ENCODE data around the gene SLC44A1. TPM values are rescaled to one million over a fixed set of nuclear protein-coding genes. Genes with fewer than 3 reads are reported as not detected.

SLC44A1 gene
- total RNA-seq, 1 donor = 60.5 TPM

DNA sequence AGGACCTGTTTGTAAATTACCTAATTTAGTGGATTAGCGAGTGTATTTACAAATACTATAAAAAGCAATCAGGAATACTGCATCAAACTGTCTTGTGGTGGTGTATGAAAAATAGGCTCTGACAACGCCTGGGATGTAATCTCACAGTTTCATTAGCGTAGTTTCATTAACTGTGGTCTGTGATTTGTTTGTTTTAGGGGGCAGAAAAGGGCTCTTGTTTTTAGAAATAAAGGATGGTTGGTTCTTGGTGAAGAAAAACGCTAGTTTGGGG, 1.4 kb downstream of the SLC44A1 start:
- H3K4me3 ChIP-seq (ENCODE audit: low read depth, low read length) = peak overlapping the region; percentile 82
- TF ChIP-seq, protein P1, sequence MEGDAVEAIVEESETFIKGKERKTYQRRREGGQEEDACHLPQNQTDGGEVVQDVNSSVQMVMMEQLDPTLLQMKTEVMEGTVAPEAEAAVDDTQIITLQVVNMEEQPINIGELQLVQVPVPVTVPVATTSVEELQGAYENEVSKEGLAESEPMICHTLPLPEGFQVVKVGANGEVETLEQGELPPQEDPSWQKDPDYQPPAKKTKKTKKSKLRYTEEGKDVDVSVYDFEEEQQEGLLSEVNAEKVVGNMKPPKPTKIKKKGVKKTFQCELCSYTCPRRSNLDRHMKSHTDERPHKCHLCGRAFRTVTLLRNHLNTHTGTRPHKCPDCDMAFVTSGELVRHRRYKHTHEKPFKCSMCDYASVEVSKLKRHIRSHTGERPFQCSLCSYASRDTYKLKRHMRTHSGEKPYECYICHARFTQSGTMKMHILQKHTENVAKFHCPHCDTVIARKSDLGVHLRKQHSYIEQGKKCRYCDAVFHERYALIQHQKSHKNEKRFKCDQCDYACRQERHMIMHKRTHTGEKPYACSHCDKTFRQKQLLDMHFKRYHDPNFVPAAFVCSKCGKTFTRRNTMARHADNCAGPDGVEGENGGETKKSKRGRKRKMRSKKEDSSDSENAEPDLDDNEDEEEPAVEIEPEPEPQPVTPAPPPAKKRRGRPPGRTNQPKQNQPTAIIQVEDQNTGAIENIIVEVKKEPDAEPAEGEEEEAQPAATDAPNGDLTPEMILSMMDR (IDR thresholded peaks at IDR 0.05; ENCODE audit: insufficient read depth, low read length) = no peak
- no peak for DNase-seq (ENCODE audit: low read depth)

DNA sequence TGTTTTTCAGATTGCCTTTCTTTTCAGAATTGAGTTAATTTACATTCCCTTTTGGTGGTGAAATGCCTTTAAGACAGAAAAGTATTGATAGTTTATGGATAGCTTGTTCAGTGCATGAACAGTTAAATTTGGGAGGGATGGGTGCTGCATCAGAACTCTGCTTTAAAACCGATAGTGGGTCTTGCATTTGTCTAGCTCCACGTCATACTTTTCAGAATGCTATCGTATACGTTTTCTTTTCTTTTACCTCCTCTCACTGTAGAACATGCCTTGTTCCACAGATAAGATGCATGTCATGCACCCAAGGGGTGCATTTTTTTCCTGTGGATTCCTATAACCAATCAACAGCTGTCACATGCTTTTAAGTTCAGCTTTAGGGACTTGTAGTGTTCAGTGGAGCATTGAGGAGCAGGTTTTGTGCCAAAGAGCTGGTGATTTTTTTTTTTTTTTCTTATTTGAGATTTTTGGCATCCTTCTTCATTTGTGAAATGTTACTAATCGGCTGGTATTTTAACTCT, 2.3 kb downstream of the SLC44A1 start:
- DNase-seq (ENCODE audit: low read depth) = no peak
- H3K4me3 ChIP-seq (ENCODE audit: low read depth, low read length) = peak overlapping the region; percentile 82
- TF ChIP-seq, protein P1 (IDR thresholded peaks at IDR 0.05; ENCODE audit: insufficient read depth, low read length) = no peak

DNA sequence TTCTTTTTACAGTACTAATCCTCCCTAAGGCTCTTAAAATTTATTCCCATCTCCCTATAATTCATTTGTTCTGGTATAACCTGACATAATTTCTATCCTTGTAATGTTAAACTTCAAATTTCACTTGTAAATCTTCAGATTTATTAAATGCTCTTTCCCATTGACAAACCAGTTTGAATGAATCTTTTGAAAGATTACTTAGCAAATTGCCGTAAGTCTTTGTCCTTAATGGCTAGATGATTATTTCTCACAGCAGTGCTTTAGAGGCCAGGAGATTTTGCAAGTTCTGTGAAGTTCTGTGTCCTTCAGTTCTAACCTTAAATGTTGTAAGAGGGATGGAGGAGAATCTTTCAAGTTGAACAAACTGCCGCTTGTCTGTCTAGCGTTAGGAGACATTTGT, 4.2 kb downstream of the SLC44A1 start:
- TF ChIP-seq, protein P1 (IDR thresholded peaks at IDR 0.05; ENCODE audit: insufficient read depth, low read length) = no peak
- no peak for DNase-seq (ENCODE audit: low read depth)
- no peak overlapping the region for H3K4me3 ChIP-seq (ENCODE audit: low read depth, low read length)

DNA sequence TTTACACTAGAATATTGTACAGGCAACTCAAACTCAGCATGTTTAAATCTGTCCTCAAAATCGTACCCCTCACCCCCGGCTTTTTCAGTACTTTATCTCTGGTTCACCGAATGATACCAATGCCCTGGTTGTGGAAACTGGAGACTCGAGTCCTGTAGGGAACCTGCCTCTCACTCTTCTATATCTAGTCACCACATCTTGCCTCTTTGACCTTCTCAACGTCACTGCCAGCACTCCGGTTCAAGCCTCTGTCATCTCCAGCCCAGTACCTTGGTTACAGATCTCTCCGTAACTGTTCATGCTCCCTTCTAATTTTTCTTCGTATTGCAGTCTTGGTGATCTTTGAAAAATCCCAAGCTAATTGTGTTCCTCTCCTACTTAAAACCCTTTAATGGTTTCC, 6.7 kb downstream of the SLC44A1 start:
- no peak for DNase-seq (ENCODE audit: low read depth)
- H3K4me3 ChIP-seq (ENCODE audit: low read depth, low read length) = no peak overlapping the region
- TF ChIP-seq, protein P1 (IDR thresholded peaks at IDR 0.05; ENCODE audit: insufficient read depth, low read length) = no peak

DNA sequence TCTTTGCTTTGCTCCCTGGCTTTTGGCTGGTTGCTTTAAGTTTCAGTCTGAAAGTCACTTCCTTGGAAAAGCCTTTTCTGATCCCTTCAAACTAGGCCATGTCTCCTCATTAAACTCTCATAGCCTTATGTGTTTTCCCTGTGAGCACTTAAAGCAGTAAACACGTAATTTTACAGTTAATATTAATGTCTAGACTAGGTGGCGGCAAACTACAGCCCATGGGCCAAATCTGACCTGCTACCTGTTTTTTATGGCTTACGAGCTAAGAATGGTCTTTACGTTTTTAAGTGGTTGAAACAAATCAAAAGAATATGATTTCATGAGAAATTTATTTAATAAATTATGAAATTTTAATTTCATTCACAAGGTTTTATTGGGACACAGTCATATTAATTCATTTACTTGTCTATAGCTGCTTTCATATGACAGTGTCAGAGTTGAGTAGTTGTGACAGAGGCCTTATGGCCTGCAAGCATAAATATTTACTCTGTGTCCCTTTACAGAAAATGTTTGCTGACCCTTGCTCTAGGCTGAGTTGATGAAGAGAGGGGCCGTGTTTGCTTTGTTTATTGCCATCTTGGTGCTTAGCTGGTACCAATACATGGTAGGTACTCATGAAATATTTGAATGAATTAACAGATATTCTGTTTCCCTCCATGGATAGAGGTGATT, 7.4 kb downstream of the SLC44A1 start:
- TF ChIP-seq, protein P1 (IDR thresholded peaks at IDR 0.05; ENCODE audit: insufficient read depth, low read length) = no peak
- no peak for DNase-seq (ENCODE audit: low read depth)

DNA sequence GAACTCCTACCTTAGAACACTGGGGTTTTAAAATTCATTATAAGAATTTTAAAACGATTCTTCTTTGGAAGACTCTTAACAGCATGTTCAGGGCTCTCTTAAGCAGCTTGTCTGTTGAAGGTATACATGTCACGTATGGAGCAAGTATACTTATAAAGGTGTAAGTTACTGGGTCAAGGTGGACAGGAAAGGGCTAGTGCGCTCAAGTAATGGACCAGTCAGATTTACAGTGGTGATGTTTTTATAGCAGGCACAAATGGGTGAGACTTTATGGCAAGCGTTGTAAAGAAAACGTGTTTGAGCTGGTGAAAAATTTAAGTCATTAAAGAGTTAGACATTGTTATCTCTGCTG, 7.9 kb downstream of the SLC44A1 start:
- DNase-seq (ENCODE audit: low read depth) = no peak
- H3K4me3 ChIP-seq (ENCODE audit: low read depth, low read length) = no peak overlapping the region
- TF ChIP-seq, protein P1 (IDR thresholded peaks at IDR 0.05; ENCODE audit: insufficient read depth, low read length) = no peak

More for the DNA sequence above, 7.4 kb downstream of the SLC44A1 start:
- no peak overlapping the region for H3K4me3 ChIP-seq (ENCODE audit: low read depth, low read length)

DNA sequence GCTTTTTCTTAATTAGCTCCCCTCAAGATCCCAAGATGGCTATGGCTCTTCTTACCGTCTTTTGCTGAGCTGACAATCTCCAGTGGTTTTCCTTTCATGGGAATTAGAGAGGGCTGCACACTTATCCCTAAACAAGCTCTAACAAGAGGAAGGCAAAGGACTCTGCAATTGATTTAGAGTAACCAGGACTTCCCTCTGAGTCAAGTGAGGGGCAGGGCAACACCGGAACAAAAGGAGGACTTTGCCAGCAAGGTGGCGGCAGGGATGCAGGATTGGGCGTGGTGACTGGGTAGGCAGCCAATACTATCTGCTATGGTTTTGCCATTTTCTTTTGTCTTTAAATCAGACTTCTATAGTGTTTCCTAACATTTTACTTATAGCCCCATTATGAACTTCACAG, 9.8 kb downstream of the SLC44A1 start:
- TF ChIP-seq, protein P1 (IDR thresholded peaks at IDR 0.05; ENCODE audit: insufficient read depth, low read length) = no peak
- DNase-seq (ENCODE audit: low read depth) = no peak
- H3K4me3 ChIP-seq (ENCODE audit: low read depth, low read length) = no peak overlapping the region

All from fibroblast of the aortic adventitia (primary cell).